Measurements from ENCODE around the gene LRMDA. TPM values are rescaled to one million over a fixed set of nuclear protein-coding genes. Genes with fewer than 3 reads are reported as not detected.
"Not testable (repeated sequence)": the region's sequence is repeated elsewhere in the genome, so short reads cannot be mapped to it uniquely, and the experiment has no call there.

LRMDA gene
- total RNA-seq, 1 experiment from 2014 or later: 0.24 TPM

DNA sequence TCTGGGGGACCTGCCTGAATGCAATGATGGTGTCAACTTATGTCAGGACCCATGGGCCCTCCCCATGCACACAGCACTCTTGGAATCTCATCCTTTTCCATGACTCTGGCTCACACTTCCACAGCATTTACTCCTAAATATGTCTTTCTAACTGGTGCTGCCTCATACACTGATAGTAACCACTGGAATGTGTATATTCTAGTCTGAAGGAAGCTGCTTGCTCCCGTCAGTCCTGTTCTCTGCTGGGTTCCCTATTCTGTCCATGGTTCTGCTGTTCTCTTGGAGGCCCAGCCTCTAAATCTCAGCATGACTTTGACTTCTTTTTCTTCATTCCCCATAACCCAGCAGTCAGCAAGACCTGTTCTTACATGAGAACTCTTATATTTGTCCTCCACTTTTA, 1151.1 kb downstream of the LRMDA start:
- Histone ChIP-seq H3K4me3 (no peak overlapping the region), H3K27me3 (no peaks in the 10 kb centered on the region), H3K4me1 (no peaks in the 10 kb centered on the region), H3K9me3 (replicated peaks) (no peaks in the 10 kb centered on the region), H3K36me3 (no peaks in the 10 kb centered on the region), H3K27ac (no peak overlapping the region)
- no peak for DNase-seq

DNA sequence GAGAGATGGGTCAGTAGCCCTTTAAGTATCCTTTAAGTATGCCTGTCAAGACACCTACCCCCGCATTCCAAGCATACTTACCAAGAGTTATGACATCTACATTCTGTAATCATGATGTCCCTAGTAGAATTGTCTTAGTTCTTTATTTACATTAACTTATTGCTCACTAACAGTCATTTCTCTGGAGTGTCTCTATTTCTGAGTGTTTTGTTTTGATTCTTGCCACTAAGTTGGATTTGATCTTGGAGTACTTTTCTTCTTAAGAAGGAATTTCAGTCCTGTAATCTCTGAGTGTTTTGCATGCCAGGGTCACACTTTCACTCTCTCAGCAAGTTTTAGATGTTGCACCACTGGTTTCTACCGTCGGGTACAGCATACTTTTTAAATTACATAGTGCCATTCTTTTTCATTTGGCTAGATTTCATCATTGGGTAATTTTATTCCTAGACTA, 1152.3 kb downstream of the LRMDA start:
- no peak for DNase-seq

GRCh38 chr10:76584466-76584865, 1153.0 kb downstream of the LRMDA start:
- H3K4me3 ChIP-seq; H3K27ac ChIP-seq; DNase-seq; H3K9me3 ChIP-seq (replicated peaks); H3K27me3 ChIP-seq; H3K36me3 ChIP-seq; H3K4me1 ChIP-seq: not testable (repeated sequence)

More for the DNA sequence above, 1152.3 kb downstream of the LRMDA start:
- Histone ChIP-seq H3K9me3 (replicated peaks) (no peaks in the 10 kb centered on the region), H3K27me3 (no peaks in the 10 kb centered on the region), H3K4me1 (no peaks in the 10 kb centered on the region), H3K27ac (no peak overlapping the region), H3K4me3 (no peak overlapping the region), H3K36me3 (no peaks in the 10 kb centered on the region)

Other genes starting within 250 kb of the LRMDA start
- 275 and 285 TPM in 2 replicates for gene VDAC2, start 220.8 kb upstream of the LRMDA start, total RNA-seq (2014; rRNA removed; shearing (Covaris generic))
- gene COMTD1, start 195.7 kb upstream of the LRMDA start, total RNA-seq (2014; rRNA removed; shearing (Covaris generic)): 5.6 and 6.1 TPM in 2 replicates
- gene ZNF503, start 29.9 kb upstream of the LRMDA start, total RNA-seq (2014; rRNA removed; shearing (Covaris generic)): 1.8 and 1.9 TPM in 2 replicates

Data from SJCRH30 (cell line).